ENCODE data around the gene MYCN. TPM values are rescaled to one million over a fixed set of nuclear protein-coding genes. Genes with fewer than 3 reads are reported as not detected.
"Not testable (repeated sequence)": the region's sequence is repeated elsewhere in the genome, so short reads cannot be mapped to it uniquely, and the experiment has no call there.

The MYCN gene
- total RNA-seq, 6 experiments from 2014 or later: not detected

DNA sequence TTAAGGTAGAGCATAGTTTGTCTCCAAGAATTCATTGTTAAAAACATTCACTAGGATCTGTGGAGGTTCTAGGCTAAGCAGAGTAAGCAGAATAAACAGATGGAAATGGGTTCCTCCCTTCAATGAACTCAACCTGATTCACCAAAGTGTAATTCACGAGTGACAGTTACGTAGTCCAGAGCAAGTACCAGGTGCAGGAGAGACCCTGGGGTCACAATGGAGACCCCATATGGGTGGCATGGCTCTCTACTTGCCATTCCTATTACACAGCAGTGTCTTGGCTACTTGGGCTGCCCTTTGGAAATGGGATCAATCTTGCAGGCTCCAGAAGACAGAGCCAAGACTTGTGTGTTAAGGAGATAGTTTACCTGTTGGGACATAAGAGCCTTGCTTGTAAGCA is 7.1 kb downstream of the MYCN start:
- Mint-ChIP-seq H3K27me3 (ENCODE audit: insufficient read depth) (peaks cover 21% of the 10 kb centered on the region), H3K9me3 (peaks cover 13% of the 10 kb centered on the region), H3K36me3 (ENCODE audit: low read depth) (no peaks in the 10 kb centered on the region), H3K4me1 (ENCODE audit: low read depth) (no peaks in the 10 kb centered on the region), H3K27ac (no peak overlapping the region), H3K4me3 (no peak overlapping the region)
- no peak for DNase-seq
- TF ChIP-seq CTCF (IDR thresholded peaks at IDR 0.05): no peak

GRCh38 chr2:15948704-15948957 is 8.3 kb downstream of the MYCN start:
- no peak for DNase-seq
- TF ChIP-seq CTCF (IDR thresholded peaks at IDR 0.05): no peak
- Mint-ChIP-seq H3K9me3 (peaks cover 22% of the 10 kb centered on the region), H3K4me1 (ENCODE audit: low read depth) (no peaks in the 10 kb centered on the region), H3K27me3 (ENCODE audit: insufficient read depth) (peaks cover 11% of the 10 kb centered on the region), H3K36me3 (ENCODE audit: low read depth) (no peaks in the 10 kb centered on the region; the same call in 1 of the 2 replicates), H3K27ac (no peak overlapping the region), H3K4me3 (no peak overlapping the region)

DNA sequence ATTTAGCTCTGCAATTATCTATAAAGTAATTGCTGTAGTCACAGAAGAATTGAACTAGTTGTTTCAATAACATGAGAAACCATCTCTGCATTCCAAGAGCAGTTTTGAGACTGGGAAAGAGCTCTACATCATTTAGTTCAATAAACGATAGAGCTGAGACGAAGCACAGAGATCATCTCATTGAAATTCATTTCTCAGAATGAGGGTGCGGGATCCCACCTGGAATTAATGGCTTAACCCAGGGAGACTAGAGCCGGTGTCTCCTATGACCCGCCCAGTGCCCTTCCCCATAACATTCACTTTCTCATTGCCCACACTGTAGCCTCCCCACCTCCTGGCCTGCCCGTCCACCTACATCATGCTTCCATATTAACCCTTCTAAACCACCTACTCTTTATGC is 8.8 kb downstream of the MYCN start:
- Mint-ChIP-seq H3K36me3 (ENCODE audit: low read depth) (no peaks in the 10 kb centered on the region; the same call in 1 of the 2 replicates), H3K27ac (no peak overlapping the region), H3K27me3 (ENCODE audit: insufficient read depth) (peaks cover 9% of the 10 kb centered on the region), H3K4me3 (no peak overlapping the region), H3K4me1 (ENCODE audit: low read depth) (no peaks in the 10 kb centered on the region), H3K9me3 (peaks cover 22% of the 10 kb centered on the region)
- TF ChIP-seq CTCF (IDR thresholded peaks at IDR 0.05): no peak
- DNase-seq: no peak

DNA sequence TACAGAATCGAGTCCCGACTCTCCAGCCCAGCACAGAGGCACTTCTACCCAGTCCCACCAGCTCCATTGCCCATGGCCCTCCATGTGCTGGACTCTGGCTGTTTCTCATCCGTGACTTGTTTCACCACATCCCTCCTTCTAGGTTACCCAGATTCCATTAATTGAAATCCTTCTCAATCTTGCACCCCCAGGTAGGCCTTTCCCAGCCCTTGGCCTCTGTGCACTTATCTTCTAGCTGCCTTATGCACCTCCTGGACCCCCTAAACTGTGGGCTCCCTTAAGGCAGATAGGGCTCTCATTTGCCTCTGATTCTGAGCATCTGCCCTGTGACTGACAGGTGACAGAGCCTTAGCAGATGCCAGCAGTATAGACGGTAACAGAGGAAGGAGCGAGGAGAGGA is 9.2 kb downstream of the MYCN start:
- Mint-ChIP-seq H3K27me3 (ENCODE audit: insufficient read depth) (peaks cover 9% of the 10 kb centered on the region), H3K4me1 (ENCODE audit: low read depth) (no peaks in the 10 kb centered on the region), H3K36me3 (ENCODE audit: low read depth) (no peaks in the 10 kb centered on the region; the same call in 1 of the 2 replicates), H3K4me3 (no peak overlapping the region), H3K27ac (no peak overlapping the region), H3K9me3 (peaks cover 25% of the 10 kb centered on the region)
- TF ChIP-seq CTCF (IDR thresholded peaks at IDR 0.05): no peak
- no peak for DNase-seq

DNA sequence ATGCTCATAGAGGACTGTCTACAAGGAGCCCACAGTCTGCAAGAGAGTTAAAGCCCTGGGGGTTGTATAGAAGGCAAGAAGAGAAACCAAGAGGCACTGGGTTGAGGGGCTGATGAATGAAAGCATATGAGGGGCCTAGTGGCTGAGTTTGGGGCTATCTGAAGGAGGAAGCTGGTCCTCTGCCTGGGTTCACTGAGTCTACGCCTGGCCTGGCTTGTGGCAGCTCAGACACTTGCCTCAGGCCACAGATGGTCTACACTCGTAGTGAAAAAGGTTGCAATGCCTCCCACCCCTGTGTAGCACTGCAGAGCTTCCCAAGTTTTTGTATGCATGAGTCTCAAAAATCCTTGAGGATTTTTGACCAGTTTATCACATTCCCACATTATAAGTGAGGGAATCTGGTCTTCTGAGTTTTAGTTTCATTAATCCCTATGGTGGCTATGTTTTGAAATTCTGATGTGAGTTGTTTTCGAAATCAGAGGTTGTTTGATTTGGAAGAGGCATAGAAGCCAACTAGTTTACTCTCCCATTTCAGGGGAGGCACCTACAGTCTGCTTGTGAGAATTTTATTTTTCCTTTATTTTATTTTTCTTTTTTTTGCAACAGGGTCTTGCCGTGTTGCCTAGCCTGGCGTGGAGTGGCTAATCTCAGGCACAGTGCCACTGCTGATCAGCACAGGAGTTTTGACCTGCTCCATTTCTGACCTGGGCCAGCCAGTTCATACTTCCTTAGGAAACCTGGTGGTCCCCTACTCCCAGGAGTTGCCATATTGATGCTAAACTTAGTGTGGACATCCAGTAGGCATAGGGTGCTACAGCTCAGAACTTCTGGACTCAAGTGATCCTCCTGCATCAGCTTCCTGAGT is 10.0 kb downstream of the MYCN start:
- Mint-ChIP-seq H3K9me3 (peaks cover 28% of the 10 kb centered on the region), H3K36me3 (ENCODE audit: low read depth) (no peaks in the 10 kb centered on the region; the same call in 1 of the 2 replicates), H3K27me3 (ENCODE audit: insufficient read depth) (peaks cover 9% of the 10 kb centered on the region), H3K4me3 (no peak overlapping the region), H3K4me1 (ENCODE audit: low read depth) (no peaks in the 10 kb centered on the region), H3K27ac (no peak overlapping the region)
- no peak for TF ChIP-seq CTCF (IDR thresholded peaks at IDR 0.05)
- no peak for DNase-seq

DNA sequence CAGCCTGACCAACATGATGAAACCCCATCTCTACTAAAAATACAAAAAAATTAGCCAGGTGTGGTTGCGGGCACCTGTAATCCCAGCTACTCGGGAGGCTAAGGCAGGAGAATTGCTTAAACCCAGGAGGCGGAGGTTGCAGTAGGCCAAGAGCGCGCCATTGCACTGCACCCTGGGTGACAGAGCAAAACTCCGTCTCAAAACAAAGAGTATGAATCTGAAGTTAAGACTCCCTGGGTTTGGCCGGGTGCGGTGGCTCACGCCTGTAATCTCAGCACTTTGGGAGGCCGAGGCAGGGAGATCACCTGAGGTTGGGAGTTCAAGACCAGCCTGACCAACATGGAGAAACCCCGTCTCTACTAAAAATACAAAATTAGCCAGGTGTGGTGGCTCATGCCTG is 11.6 kb downstream of the MYCN start:
- not testable (repeated sequence) for H3K36me3 Mint-ChIP-seq (ENCODE audit: low read depth); H3K4me1 Mint-ChIP-seq (ENCODE audit: low read depth); H3K4me3 Mint-ChIP-seq; H3K27me3 Mint-ChIP-seq (ENCODE audit: insufficient read depth); DNase-seq; H3K27ac Mint-ChIP-seq
- H3K9me3 Mint-ChIP-seq: peaks cover 28% of the 10 kb centered on the region
